Uterus (tissue), 4 donors: ENCODE measurements around the gene LAMTOR1. TPM values are rescaled to one million over a fixed set of nuclear protein-coding genes. Genes with fewer than 3 reads are reported as not detected.
"Not testable (repeated sequence)": the region's sequence is repeated elsewhere in the genome, so short reads cannot be mapped to it uniquely, and the experiment has no call there.

ENCODE experiments used
- DNase-seq, 2 donors: peaks; one replicate each; pipeline ENCODE4 v3.0.0-alpha.2; 2019 to 2020
- H3K27ac ChIP-seq, 2 donors: fragments of 200-600 bp; sonication (generic); 1 replicate in 1 of 2; 2 replicates in 1 of 2; pipeline ENCODE4 v1.5.1; 2016 to 2018
- H3K27me3 ChIP-seq, 2 donors: fragments of 200-600 bp; sonication (generic); one replicate each; pipeline ENCODE4 v1.5.1; 2018 to 2019; ENCODE audit warnings: control low read depth in 1 of 2
- H3K36me3 ChIP-seq, 2 donors: fragments of 200-600 bp; sonication (generic); one replicate each; pipeline ENCODE4 v1.5.1; 2019; ENCODE audit warnings: control low read depth in 1 of 2
- H3K4me1 ChIP-seq, 2 donors: fragments of 200-600 bp; sonication (generic); one replicate each; pipeline ENCODE4 v1.5.1; 2018 to 2019; ENCODE audit warnings: control low read depth in 1 of 2
- H3K4me3 ChIP-seq, 2 donors: fragments of 200-600 bp; sonication (generic); 1 replicate in 1 of 2; 2 replicates in 1 of 2; pipeline ENCODE4 v1.5.1; 2018 to 2019; ENCODE audit warnings: mild to moderate bottlenecking in 1 of 2
- H3K9me3 ChIP-seq, 2 donors: fragments of 200-600 bp; sonication (generic); one replicate each; pipeline ENCODE4 v1.5.1; 2019; ENCODE audit warnings: control low read depth in 1 of 2
- POLR2A ChIP-seq, 2 donors: fragments of 450-650 bp; IDR thresholded peaks; one replicate each; pipeline ENCODE4 v1.6.1; 2016; ENCODE audit warnings: antibody characterized with exemption in 2 of 2, mild to moderate bottlenecking in 1 of 2, moderate library complexity in 1 of 2
- intact Hi-C: fragments of 100-400 bp; cut with DNase I; formaldehyde crosslinking; loops from one replicate; pipeline ENCODE4 v1.15.1; 2023; ENCODE audit warnings: low total_unique reads
- total RNA-seq, 4 donors: library from RNA; depleted of rRNA in 3 of 4; stranded (reverse); fragments of >200 nt in 3 of 4; gene quantifications; one replicate each; pipeline versions ENCODE4 v1.1.0 to v1.2.4, GENCODE V29; 2014 to 2023
- TF ChIP-seq, protein P1 (sequence below), 4 experiments: fragments of 200-600 bp in 2 of 4; fragments of 450-650 bp in 2 of 4; sonication (generic) in 2 of 4; IDR thresholded peaks; one replicate each; pipeline ENCODE4 v1.5.1; 2016 to 2019; ENCODE audit warnings: antibody characterized with exemption in 4 of 4, mild to moderate bottlenecking in 2 of 4, moderate library complexity in 1 of 4
- donor health status: DM: yes; HTN: yes; CAD: no.

LAMTOR1 gene
- total RNA-seq, 4 donors from 2014 or later, result 46.0 to 115 (median 91.5) TPM

DNA sequence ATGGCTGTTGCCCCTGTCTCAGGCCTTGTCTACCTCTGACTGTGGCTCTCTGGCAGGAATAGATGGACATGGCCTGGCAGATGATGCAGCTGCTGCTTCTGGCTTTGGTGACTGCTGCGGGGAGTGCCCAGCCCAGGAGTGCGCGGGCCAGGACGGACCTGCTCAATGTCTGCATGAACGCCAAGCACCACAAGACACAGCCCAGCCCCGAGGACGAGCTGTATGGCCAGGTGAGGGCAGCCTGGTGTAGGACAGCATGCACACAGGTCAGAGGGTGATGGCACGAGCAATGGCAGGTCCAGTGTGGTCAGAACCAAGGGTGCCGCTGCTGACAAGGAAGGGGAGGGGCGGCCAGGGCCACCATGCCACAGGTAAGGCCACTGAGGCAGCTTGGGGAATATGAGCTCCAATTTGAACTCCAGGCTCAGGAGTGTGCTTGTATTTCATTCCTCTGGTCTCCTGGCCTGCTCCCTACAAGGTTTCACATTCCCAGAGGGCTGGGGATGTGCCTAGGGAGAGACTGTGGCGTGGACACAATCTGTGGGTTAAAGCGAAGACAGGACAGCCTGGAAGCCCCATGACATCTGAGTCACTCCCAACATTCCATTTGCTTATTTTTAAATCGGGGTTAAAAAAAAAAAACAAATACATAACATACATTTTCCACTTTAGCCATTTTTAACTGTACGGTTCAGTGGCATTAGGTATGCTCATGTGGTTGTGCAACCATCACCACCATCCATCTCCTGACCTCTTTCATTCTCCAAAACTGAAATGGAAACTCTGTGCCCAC is 33.0 kb upstream of the LAMTOR1 start:
- no peak overlapping the region for H3K27ac ChIP-seq
- intact Hi-C loops, result no loop called here
- no peaks in the 10 kb centered on the region for H3K27me3 ChIP-seq
- no peaks in the 10 kb centered on the region for H3K4me1 ChIP-seq
- DNase-seq, result no peak
- no peaks in the 10 kb centered on the region for H3K36me3 ChIP-seq
- no peaks in the 10 kb centered on the region for H3K9me3 ChIP-seq
- H3K4me3 ChIP-seq, result no peak overlapping the region
- TF ChIP-seq POLR2A (IDR thresholded peaks at IDR 0.05), result no peak
- TF ChIP-seq, protein P1, sequence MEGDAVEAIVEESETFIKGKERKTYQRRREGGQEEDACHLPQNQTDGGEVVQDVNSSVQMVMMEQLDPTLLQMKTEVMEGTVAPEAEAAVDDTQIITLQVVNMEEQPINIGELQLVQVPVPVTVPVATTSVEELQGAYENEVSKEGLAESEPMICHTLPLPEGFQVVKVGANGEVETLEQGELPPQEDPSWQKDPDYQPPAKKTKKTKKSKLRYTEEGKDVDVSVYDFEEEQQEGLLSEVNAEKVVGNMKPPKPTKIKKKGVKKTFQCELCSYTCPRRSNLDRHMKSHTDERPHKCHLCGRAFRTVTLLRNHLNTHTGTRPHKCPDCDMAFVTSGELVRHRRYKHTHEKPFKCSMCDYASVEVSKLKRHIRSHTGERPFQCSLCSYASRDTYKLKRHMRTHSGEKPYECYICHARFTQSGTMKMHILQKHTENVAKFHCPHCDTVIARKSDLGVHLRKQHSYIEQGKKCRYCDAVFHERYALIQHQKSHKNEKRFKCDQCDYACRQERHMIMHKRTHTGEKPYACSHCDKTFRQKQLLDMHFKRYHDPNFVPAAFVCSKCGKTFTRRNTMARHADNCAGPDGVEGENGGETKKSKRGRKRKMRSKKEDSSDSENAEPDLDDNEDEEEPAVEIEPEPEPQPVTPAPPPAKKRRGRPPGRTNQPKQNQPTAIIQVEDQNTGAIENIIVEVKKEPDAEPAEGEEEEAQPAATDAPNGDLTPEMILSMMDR (IDR thresholded peaks at IDR 0.05), result no peak

DNA sequence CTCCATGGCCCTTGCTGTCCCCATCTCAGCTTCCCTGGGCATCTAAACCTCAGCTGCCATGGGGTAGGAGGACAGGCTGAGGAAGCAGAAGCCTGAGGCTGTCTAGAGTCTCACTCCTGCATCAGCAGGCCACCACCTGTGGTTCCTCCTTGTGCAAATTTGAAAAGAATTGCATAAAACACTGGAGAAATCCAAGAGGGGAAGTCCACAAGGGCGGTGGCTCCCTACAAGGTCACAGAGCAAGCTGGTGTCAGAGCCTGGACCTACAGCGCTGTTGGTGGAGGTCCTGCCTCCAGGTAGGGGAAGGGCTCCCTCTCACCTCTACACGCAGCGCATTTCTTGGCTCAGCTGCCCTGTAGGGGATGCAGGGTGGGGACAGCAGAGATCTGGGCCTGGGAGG is 32.4 kb upstream of the LAMTOR1 start, which contains the start of gene FOLR3:
FOLR3 (plus strand) TSS at position 253 of the 400 bp plus-strand sequence. CDS start 228 bp downstream, outside the sequence.
- H3K27ac ChIP-seq, DNase-seq, H3K36me3 ChIP-seq, H3K27me3 ChIP-seq, intact Hi-C loops, H3K4me1 ChIP-seq, H3K9me3 ChIP-seq, H3K4me3 ChIP-seq: not testable (repeated sequence)

DNA sequence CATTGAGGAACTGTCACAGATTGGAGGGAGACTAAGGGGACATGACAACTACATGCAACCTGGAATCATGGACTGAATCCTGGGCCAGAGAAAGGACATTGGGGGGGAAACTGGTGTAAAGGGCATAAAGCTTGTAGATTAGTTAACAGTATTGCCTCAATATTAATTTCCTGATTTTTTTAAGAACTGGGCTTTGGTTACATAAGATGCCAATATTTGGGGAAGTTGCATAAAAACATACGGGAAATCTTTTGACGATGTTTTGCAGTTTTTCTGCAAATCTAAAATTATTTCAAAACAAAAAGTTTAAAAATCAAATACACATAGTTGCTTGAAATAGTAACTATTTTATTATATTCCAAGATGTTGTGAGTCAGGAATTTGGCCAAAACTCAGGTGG is 29.5 kb upstream of the LAMTOR1 start:
- Histone ChIP-seq H3K9me3 (no peaks in the 10 kb centered on the region), H3K27ac (no peak overlapping the region), H3K4me1 (no peaks in the 10 kb centered on the region), H3K36me3 (no peaks in the 10 kb centered on the region), H3K4me3 (no peak overlapping the region), H3K27me3 (no peaks in the 10 kb centered on the region)
- TF ChIP-seq POLR2A (IDR thresholded peaks at IDR 0.05), result no peak
- TF ChIP-seq, protein P1 (IDR thresholded peaks at IDR 0.05), result no peak
- intact Hi-C loops, result no loop called here
- DNase-seq, result no peak

DNA sequence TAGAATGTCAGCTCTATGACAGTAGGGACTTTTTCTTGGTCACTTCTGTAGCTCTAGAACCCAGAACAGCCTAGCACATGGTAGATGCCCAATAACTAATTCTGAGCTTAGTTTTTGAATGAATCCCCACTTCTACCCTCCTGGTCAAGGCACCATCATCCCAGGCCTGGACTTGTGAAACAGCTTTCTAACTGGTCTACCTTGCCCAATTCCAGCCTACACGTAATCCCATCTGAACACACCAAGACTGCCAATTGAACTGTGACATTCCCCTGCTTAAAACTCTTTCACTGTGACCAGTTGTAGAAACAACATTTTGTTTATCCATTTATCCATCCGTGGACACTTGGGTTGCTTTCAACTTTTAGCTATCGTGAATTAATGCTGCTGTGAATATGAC is 26.3 kb upstream of the LAMTOR1 start:
- Histone ChIP-seq H3K27ac (no peak overlapping the region), H3K4me3 (no peak overlapping the region), H3K9me3 (no peaks in the 10 kb centered on the region), H3K4me1 (no peaks in the 10 kb centered on the region), H3K36me3 (no peaks in the 10 kb centered on the region), H3K27me3 (no peaks in the 10 kb centered on the region)
- no peak for DNase-seq
- intact Hi-C loops, result no loop called here
- no peak for TF ChIP-seq POLR2A (IDR thresholded peaks at IDR 0.05)
- TF ChIP-seq, protein P1 (IDR thresholded peaks at IDR 0.05), result no peak

DNA sequence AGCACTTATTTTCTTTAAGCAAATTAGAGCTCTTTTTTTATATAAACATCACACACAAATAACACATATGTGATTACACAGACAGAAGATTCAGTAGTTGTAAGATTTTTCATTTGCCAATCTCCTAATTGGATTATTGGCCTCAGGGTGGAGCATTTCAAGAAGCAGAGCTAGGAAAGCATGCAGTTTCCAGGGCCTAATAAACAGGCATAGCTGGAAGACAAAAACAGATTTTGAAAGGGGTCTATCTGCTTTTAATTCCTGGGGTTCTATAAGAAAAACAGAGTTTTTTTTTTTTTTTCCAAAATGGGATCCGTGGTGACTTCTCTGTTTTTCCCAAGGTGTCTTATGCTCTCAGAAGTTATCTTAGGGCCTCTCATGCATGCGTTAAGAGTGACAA is 24.8 kb upstream of the LAMTOR1 start:
- Histone ChIP-seq H3K36me3 (no peaks in the 10 kb centered on the region), H3K4me3 (no peak overlapping the region), H3K27ac (no peak overlapping the region), H3K27me3 (no peaks in the 10 kb centered on the region), H3K9me3 (no peaks in the 10 kb centered on the region), H3K4me1 (no peaks in the 10 kb centered on the region)
- DNase-seq, result no peak
- intact Hi-C loops, result no loop called here
- TF ChIP-seq, protein P1 (IDR thresholded peaks at IDR 0.05), result no peak
- TF ChIP-seq POLR2A (IDR thresholded peaks at IDR 0.05), result no peak
